ENCODE results near the gene AFDN. TPM values are rescaled to one million over a fixed set of nuclear protein-coding genes. Genes with fewer than 3 reads are reported as not detected.

The AFDN gene
- 166 and 169 TPM in 2 replicates for total RNA-seq

GRCh38 chr6:167826896-167827582 is at the start of gene AFDN:
Gene AFDN, plus strand, starts transcription at chr6:167826911. Its CDS starts 222 bp downstream, at chr6:167827133.
- DNase-seq = peak; percentile 58

GRCh38 chr6:167778497-167779128 is 48.1 kb upstream of the AFDN start:
- no peak for DNase-seq

GRCh38 chr6:167779129-167779992 is 47.4 kb upstream of the AFDN start:
- DNase-seq = no peak

- DNase-seq = no peak
Measured at GRCh38 chr6:167779993-167780655, 46.6 kb upstream of the AFDN start.

- DNase-seq = no peak
Measured at GRCh38 chr6:167781066-167781767, 45.5 kb upstream of the AFDN start.

- DNase-seq = no peak
Measured at GRCh38 chr6:167781868-167782267, 44.8 kb upstream of the AFDN start.

GRCh38 chr6:167782698-167783517 is 43.8 kb upstream of the AFDN start:
- DNase-seq = no peak

GRCh38 chr6:167786853-167787675 is 39.6 kb upstream of the AFDN start:
- no peak for DNase-seq

- DNase-seq = no peak
Measured at GRCh38 chr6:167787896-167788562, 38.7 kb upstream of the AFDN start.

- no peak for DNase-seq
Measured at GRCh38 chr6:167788563-167788903, 38.2 kb upstream of the AFDN start.

GRCh38 chr6:167789358-167789757 is 37.4 kb upstream of the AFDN start:
- no peak for DNase-seq

- DNase-seq = no peak
Measured at GRCh38 chr6:167791091-167791779, 35.5 kb upstream of the AFDN start.

GRCh38 chr6:167791780-167792478 is 34.8 kb upstream of the AFDN start:
- no peak for DNase-seq

GRCh38 chr6:167793421-167793820 is 33.3 kb upstream of the AFDN start:
- peak; percentile 66 for DNase-seq

- DNase-seq = no peak
Measured at GRCh38 chr6:167794161-167795157, 32.3 kb upstream of the AFDN start.

GRCh38 chr6:167795321-167795811 is 31.3 kb upstream of the AFDN start:
- DNase-seq = peak; percentile 12

- no peak for DNase-seq
Measured at GRCh38 chr6:167795874-167796191, 30.9 kb upstream of the AFDN start.

Measured in dermis blood vessel endothelial cell (primary cell).